Measurements from ENCODE around the gene GALNT7. TPM values are rescaled to one million over a fixed set of nuclear protein-coding genes. Genes with fewer than 3 reads are reported as not detected.

Gene GALNT7
- total and polyA plus RNA-seq, 8 donors: 10.7 to 94.5 (median 37.9) TPM

DNA sequence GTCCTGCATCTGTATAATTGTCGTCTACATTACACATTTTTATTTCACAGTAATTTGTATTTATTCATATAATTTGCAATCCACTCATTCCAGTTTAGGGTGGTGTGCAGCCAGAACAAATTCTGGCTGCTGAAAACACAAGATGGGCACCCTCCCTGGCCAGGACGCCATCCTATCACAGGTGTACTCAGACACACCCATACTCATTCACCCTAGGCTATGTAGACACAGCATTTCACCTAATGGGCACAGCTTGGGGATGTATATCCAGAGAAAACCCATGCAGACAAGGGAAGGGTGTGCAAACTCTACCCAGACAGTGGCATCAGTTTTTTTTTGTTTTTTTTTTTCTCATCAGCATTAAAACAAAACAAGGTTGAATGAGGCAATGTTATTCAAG lies 92.4 kb downstream of the GALNT7 start:
- no peaks in the 10 kb centered on the region for H3K36me3 ChIP-seq

GRCh38 chr4:173262375-173262774 lies 93.8 kb downstream of the GALNT7 start:
- no peaks in the 10 kb centered on the region for H3K9me3 ChIP-seq
- WGBS, 5 donors: 81 to 88% (median 85%) methylated on average over 2 of the region's 2 CpGs
- intact Hi-C loops (cut with DNase I; ENCODE audit: low total_unique reads): loop anchor here (5.0 kb wide), 1 partner anchor 240 kb away; no protein-coding TSS in a partner anchor
- H3K27ac ChIP-seq: no peak overlapping the region
- H3K36me3 ChIP-seq: no peaks in the 10 kb centered on the region
- peaks cover 10 to 41% (median 24%) of the 10 kb centered on the region in 4 donors for H3K4me1 ChIP-seq
- no peak for DNase-seq
- no peak overlapping the region for H3K4me3 ChIP-seq
- TF ChIP-seq CTCF (IDR thresholded peaks at IDR 0.05) (no peak), POLR2AphosphoS5 (IDR thresholded peaks at IDR 0.05) (no peak), EP300 (IDR thresholded peaks at IDR 0.05) (no peak), POLR2A (IDR thresholded peaks at IDR 0.05) (no peak)
- H3K27me3 ChIP-seq: no peaks in the 10 kb centered on the region

More for the DNA sequence above, 92.4 kb downstream of the GALNT7 start:
- TF ChIP-seq POLR2A (IDR thresholded peaks at IDR 0.05): no peak
- no peak for TF ChIP-seq CTCF (IDR thresholded peaks at IDR 0.05)
- no peak for TF ChIP-seq POLR2AphosphoS5 (IDR thresholded peaks at IDR 0.05)
- no peak for TF ChIP-seq EP300 (IDR thresholded peaks at IDR 0.05)
- H3K4me3 ChIP-seq: no peak overlapping the region
- H3K9me3 ChIP-seq: no peaks in the 10 kb centered on the region
- intact Hi-C loops (cut with DNase I; ENCODE audit: low total_unique reads): loop anchor here (5.0 kb wide), 1 partner anchor 239 kb away; no protein-coding TSS in a partner anchor
- 65 to 80% (median 70%) methylated on average over 2 of the region's 2 CpGs for whole genome bisulfite sequencing, 5 donors
- H3K4me1 ChIP-seq: peaks cover 10 to 44% (median 23%) of the 10 kb centered on the region in 4 donors
- H3K27ac ChIP-seq: no peak overlapping the region
- no peak for DNase-seq
- H3K27me3 ChIP-seq: no peaks in the 10 kb centered on the region

DNA sequence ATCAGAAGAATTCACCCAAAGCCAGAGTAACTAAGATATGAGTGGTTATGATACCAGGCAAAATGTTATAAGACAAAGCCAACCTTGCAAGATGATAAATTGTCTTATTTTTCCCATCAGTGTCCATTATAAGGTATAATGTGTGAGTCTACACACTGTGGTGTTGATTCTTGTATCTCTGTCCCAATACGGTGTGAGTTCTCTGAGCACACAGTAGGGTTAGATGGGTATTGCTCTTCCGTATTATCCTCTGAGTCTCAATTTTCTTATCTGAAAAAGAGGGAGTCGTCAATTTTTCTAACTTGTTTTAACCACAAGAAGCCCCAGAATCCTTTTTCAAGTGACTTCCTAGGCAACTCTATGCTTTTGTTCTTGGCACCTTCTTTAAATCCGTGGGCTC lies 95.6 kb downstream of the GALNT7 start:
- TF ChIP-seq CTCF (IDR thresholded peaks at IDR 0.05): no peak
- no peak overlapping the region for H3K4me3 ChIP-seq
- peaks cover 10 to 36% (median 21%) of the 10 kb centered on the region in 4 donors for H3K4me1 ChIP-seq
- H3K27me3 ChIP-seq: no peaks in the 10 kb centered on the region
- H3K9me3 ChIP-seq: no peaks in the 10 kb centered on the region
- no peak for DNase-seq
- 29 to 41% (median 36%) methylated on average over 4 of the region's 4 CpGs for WGBS, 5 donors
- intact Hi-C loops (cut with DNase I; ENCODE audit: low total_unique reads): loop anchor here (5.0 kb wide), 1 partner anchor 242 kb away; no protein-coding TSS in a partner anchor
- H3K36me3 ChIP-seq: no peaks in the 10 kb centered on the region
- H3K27ac ChIP-seq: peak overlapping the region in 2 of 5 donors; percentile 18 to 19

DNA sequence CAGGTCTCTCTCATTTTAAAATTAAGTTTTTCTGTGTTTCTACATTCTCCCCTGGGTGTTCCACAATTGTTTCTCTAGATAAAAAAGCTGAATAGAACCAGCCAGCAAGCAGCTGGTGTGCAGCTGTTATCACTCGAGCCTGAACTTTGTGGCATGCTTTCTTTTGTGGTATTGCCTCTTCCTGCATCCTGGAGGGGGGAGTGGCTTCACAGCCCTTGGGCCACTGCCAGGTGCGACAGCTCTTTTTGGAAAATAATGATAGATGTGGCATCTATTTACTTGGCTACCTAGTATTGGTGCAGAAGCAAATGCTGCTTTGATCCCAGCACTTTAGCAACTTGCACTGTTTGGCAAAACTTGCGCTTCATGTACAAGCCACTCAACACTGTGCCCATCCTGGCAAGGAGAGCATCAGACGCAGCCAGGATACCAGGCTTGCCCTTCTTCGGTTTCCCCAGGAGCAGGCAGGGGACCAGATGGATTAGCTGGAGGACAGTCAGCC lies 96.1 kb downstream of the GALNT7 start:
- Histone ChIP-seq H3K27ac (peak overlapping the region in 2 of 5 donors; percentile 18 to 19), H3K27me3 (no peaks in the 10 kb centered on the region), H3K4me1 (peaks cover 10 to 40% (median 23%) of the 10 kb centered on the region in 4 donors), H3K4me3 (no peak overlapping the region), H3K9me3 (no peaks in the 10 kb centered on the region), H3K36me3 (no peaks in the 10 kb centered on the region)
- 42 to 48% (median 47%) methylated on average over 5 of the region's 5 CpGs for WGBS, 5 donors
- intact Hi-C loops (cut with DNase I; ENCODE audit: low total_unique reads): loop anchor here (5.0 kb wide), 1 partner anchor 242 kb away; no protein-coding TSS in a partner anchor
- no peak for TF ChIP-seq CTCF (IDR thresholded peaks at IDR 0.05)
- peak in 1 of 3 donors; percentile 39 for TF ChIP-seq POLR2AphosphoS5 (IDR thresholded peaks at IDR 0.05)
- no peak for TF ChIP-seq POLR2A (IDR thresholded peaks at IDR 0.05)
- no peak for TF ChIP-seq EP300 (IDR thresholded peaks at IDR 0.05)
- DNase-seq: peak; percentile 34 to 79
